ENCODE data around the gene PTOV1.

Gene PTOV1

DNA sequence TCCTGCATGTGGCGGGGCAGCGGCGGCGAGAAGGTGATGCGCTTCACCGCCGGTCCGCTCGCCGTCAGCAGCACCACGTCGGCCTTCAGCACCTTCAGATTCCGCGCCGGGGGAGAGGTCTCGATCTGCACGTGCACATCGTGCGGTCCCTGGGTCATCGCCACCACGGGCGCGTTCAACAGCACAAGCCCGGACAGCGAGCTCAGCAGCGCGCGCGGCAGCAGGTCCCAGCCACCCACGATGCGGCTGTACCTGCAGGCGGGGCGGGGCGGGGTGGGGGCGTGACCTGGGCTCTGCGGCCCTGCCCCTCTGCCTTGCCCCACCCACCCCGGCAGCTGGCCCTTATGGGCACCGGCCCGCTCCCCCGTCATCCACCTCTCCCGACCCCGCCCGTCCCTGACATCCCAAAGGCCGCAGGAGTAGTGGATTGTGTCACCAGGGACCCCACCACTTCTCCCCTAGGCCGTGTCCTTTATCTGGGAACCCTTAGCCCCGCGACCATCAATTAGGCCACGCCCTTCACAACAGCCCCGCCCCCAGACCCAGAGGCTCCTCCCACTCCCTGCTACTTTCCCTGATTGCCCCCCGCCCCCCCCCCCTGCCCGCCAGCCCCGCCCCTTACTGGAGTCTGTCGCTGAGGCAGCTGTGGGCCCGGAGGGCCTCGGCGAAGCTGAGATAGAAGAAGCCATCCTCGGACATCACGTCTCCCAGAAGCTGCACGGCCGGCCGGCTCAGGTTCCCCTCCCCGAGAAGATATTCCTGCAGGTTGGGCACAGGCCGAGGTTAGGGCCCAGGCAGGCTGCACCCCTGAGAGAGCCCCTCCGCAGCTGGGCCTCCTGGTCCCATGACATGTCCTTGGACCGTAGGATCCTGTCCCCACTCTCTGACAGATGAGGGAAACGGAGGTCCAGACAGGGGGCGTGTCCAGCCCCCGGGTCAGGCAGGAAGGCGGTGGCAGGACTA lies 39.7 kb downstream of the PTOV1 start:
- DNase-seq = peak; percentile 62

- no peak for DNase-seq
These were observed 40.4 kb downstream of the PTOV1 start for GRCh38 chr19:49891393-49891792.

DNA sequence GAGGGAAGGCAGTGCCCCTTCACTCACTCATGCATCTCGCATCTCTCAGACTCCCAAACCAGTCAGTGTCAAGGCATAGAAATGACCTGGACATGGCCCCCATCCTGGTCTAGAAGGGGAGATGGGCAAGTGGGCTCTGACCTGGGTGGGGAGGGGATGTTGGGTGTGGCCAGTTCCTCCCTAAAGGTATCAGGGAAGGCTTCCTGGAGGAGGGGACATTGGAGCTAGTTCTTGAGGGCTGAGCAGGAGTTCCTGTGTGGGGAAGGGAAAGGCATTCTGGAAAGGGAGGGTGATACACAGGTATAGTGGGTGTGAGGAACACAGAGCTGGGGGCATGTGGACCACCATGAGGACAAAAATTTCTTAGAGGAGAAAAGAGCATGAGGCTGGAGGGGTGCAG lies 41.8 kb downstream of the PTOV1 start:
- no peak for DNase-seq

- no peak for DNase-seq
These were observed 43.2 kb downstream of the PTOV1 start for GRCh38 chr19:49894011-49894664.

GRCh38 chr19:49894879-49895565 lies 44.1 kb downstream of the PTOV1 start:
- peak; percentile 25 for DNase-seq

DNA sequence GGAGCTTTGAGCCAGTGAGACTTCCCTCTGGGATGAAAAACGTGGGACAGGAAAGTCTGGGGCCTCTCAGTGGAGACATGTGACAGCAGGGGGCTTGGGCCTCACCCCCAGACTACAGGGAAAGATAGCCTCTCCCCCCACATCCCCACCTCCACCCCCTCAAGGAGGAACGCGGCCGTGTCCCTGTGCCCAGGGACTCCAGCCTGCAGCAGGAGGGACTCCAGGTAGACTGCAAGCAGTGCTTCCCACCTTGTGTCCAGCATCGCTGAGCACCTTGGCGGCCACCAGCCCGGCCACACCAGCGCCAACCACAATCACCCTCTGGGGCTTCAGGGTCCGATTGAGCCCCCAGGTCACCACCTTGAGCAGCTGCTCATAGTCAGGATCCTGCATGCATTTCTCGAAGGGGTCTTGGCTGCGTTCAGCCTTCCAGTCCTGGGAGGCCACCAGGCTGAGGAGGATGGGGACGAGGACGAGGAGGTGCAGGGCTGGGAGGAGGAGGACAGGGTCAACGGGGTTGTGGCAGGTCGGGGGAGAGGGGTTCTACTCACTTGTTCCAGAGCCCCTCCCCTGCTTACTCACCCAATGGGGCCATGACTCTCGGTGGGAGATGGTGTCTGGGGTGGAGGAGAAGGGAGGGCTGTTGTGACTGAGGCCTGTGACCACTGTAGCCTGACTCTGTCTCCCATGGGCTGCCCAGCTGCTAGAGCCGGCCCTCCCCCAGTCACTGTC lies 44.8 kb downstream of the PTOV1 start:
- peak; percentile 15 for DNase-seq

- DNase-seq = no peak
These were observed 46.1 kb downstream of the PTOV1 start, which contains the start of gene IL4I1 for GRCh38 chr19:49896863-49897621. TSS of gene IL4I1 (minus strand) at chr19:49896887. CDS start at chr19:49896160, 727 bp downstream.

GRCh38 chr19:49904136-49904535 lies 53.2 kb downstream of the PTOV1 start:
- no peak for DNase-seq

GRCh38 chr19:49906879-49907564 lies 56.1 kb downstream of the PTOV1 start:
- no peak for DNase-seq

DNA sequence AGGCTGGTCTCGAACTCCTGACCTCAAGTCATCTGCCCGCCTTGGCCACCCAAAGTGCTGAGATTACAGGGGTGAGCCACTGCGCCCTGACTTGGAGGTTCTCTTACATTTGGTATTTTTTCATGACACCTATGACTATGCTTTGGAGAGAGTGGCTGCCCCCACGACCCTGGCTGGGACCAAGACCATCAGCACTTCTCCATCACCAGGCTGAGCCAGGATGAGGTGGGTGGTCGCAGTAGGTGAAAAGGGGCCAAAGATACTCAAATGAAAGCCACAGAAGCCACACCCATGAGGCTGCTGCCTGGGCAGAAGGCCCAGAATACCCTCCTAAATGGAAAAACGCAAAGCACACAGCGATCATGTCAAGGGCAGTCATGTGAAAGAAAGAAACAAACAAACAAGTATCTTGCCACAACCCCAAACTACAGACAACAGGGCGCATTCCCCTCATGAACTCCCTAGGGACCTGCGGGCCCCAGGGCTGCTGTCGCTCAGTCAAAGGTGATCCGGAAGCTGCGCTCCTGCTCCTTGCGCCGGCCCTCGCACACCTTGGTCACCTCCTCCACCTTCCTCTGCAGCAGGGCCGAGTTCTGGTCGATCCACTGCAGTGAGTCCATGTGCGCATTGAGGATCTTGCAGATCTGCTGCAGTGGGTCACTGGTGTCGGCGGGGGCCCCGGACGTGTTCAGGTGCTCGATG lies 56.9 kb downstream of the PTOV1 start:
- no peak for DNase-seq

DNA sequence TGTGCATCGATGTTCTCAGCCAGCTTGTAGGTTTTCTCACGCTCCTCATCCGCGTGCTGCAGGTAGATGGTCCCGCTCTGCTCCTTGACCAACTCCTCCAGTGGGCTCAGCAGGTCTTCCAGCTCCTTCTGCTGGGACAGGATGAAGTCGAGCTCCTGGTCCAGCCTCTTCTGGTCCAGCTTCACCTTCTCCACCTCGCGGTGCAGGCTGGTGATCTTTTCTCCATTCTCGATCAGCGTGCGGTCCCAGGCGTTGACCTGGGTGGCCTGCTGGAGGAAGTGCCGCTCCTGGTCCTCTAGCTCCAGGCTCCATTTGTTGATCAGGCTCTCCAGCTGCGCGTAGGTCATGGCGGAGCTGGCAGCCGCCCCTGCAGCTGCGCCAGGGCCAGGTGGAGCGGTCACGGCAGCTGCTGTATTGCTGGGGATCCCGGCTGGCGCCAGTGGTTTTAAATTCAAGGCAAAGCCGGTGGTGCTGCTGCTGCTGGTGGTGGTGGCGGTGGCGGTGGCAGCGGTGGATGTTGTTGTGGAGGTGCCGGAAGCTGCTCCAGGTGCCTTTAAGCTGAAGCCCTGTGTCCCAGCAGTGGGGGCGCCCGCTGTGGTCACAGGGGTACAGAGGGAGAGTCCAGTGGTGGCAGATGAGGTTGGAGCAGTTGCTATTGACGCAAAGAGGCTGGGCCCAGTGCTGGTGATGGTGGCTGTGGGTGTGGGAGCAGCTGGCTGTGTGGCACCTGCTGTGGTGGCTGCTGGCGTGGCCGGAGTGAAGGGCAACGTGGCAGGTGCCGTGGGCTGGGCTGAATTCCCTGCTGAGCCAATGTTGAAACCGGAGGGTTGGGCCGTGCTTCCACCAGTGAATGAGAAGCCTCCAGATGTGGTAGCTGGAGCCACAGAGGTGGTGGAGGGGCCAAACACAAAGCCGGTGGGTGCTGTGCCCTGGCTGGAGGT lies 57.8 kb downstream of the PTOV1 start:
- DNase-seq = peak; percentile 14

DNA sequence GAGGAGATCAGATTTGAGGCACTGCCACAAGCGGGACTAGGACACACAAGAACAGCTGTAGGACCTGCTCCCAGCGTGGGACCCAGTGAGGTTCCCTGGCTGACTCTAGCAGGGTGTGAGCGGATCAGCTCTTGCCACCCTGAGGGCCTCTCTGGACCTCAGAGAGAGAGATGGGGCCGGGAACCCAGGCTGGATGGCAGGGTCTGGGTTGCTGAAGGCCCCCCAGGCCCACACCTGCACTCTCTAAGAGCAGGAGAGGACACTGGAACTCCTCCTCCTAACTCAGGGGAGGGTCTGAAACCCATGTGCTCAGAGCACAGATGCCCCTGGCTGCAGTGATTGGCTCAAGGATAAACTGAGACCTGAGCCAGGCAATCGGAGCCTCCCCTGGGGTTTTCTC lies 59.2 kb downstream of the PTOV1 start:
- DNase-seq = no peak
